ENCODE data around the gene LRRC49. TPM values are rescaled to one million over a fixed set of nuclear protein-coding genes. Genes with fewer than 3 reads are reported as not detected.

Gene LRRC49
- total and polyA plus RNA-seq, 10 of the 15 experiments (the other 5 are each of a cell fraction or from before 2014, with no cell fraction given), result 1.4 to 3.7 (median 2.9) TPM

- FAIRE-seq (no peak), DNase-seq (ENCODE audit: low read depth, low spot score) (no peak), ATAC-seq (no peak)
- BruUV-seq (replicated peaks), result no TSS peak
- Histone ChIP-seq H4K20me1 (ENCODE audit: control insufficient read depth, insufficient read depth) (no peaks in the 10 kb centered on the region), H3K27me3 (replicated peaks in 1 of 2; ENCODE audit: control insufficient read depth in 2 of 2, insufficient read depth in 2 of 2, low read length in 1 of 2) (no peaks in the 10 kb centered on the region), H3K27ac (ENCODE audit: control insufficient read depth, insufficient read depth) (no peak overlapping the region), H3K36me3 (ENCODE audit: control insufficient read depth in 2 of 2, insufficient read depth in 2 of 2, low read length in 1 of 2) (no peaks in the 10 kb centered on the region), H3K79me2 (ENCODE audit: control insufficient read depth, insufficient read depth, low read length) (no peaks in the 10 kb centered on the region), H3K4me1 (ENCODE audit: control insufficient read depth, insufficient read depth, low read length) (no peaks in the 10 kb centered on the region), H3K4me3 (no peak overlapping the region), H3K4me2 (ENCODE audit: control insufficient read depth, insufficient read depth) (no peak overlapping the region), H3K9ac (ENCODE audit: control insufficient read depth, insufficient read depth, low read length) (no peak overlapping the region), H3K9me3 (replicated peaks; ENCODE audit: control insufficient read depth, insufficient read depth, low read length) (no peaks in the 10 kb centered on the region; the same call in 2 of the 3 replicates), H2AFZ (ENCODE audit: control insufficient read depth, low read depth, low read length) (no peak overlapping the region)
- POLR2A ChIA-PET, result no interaction called here
- no peak for TF ChIP-seq CHD2 (IDR thresholded peaks at IDR 0.05; ENCODE audit: borderline replicate concordance, low read depth, low read length)
- TF ChIP-seq SUZ12 (IDR thresholded peaks at IDR 0.05; ENCODE audit: unreplicated experiment), result no peak
- TF ChIP-seq CHD1 (IDR thresholded peaks at IDR 0.05; ENCODE audit: low read depth, low read length), result no peak
- no peak for TF ChIP-seq RBBP5 (conservative IDR thresholded peaks at IDR 0.05)
- no peak for TF ChIP-seq RCOR1 (conservative IDR thresholded peaks at IDR 0.05; ENCODE audit: low read depth, low read length)
- TF ChIP-seq FOS (IDR thresholded peaks at IDR 0.05; ENCODE audit: borderline replicate concordance, extremely low read depth, insufficient read length), result no peak
- TF ChIP-seq TAF1 (IDR thresholded peaks at IDR 0.05; ENCODE audit: borderline replicate concordance, low read depth, low read length), result no peak
- no peak for TF ChIP-seq SMC3 (IDR thresholded peaks at IDR 0.05; ENCODE audit: borderline replicate concordance, low read length)
- RAD21 ChIA-PET (ENCODE audit: unreplicated experiment), result no interaction called here
- SMC1A ChIA-PET (ENCODE audit: uncharacterized antibody, unreplicated experiment), result no interaction called here
- CTCF ChIA-PET, result no interaction called here
- in situ Hi-C loops (cut with MboI), result no loop called here
- intact Hi-C loops (cut with micrococcal nuclease; ENCODE audit: unreplicated experiment), result no loop called here
These were observed 164.5 kb downstream of the LRRC49 start for GRCh38 chr15:71057143-71057542.

GRCh38 chr15:71057581-71057980 lies 165.0 kb downstream of the LRRC49 start:
- Histone ChIP-seq H3K9me3 (replicated peaks; ENCODE audit: control insufficient read depth, insufficient read depth, low read length) (no peaks in the 10 kb centered on the region; the same call in 2 of the 3 replicates), H3K9ac (ENCODE audit: control insufficient read depth, insufficient read depth, low read length) (no peak overlapping the region), H3K36me3 (ENCODE audit: control insufficient read depth in 2 of 2, insufficient read depth in 2 of 2, low read length in 1 of 2) (no peaks in the 10 kb centered on the region), H3K27me3 (replicated peaks in 1 of 2; ENCODE audit: control insufficient read depth in 2 of 2, insufficient read depth in 2 of 2, low read length in 1 of 2) (no peaks in the 10 kb centered on the region), H2AFZ (ENCODE audit: control insufficient read depth, low read depth, low read length) (no peak overlapping the region), H3K79me2 (ENCODE audit: control insufficient read depth, insufficient read depth, low read length) (no peaks in the 10 kb centered on the region), H4K20me1 (ENCODE audit: control insufficient read depth, insufficient read depth) (no peaks in the 10 kb centered on the region), H3K4me2 (ENCODE audit: control insufficient read depth, insufficient read depth) (no peak overlapping the region), H3K27ac (ENCODE audit: control insufficient read depth, insufficient read depth) (no peak overlapping the region), H3K4me3 (no peak overlapping the region), H3K4me1 (ENCODE audit: control insufficient read depth, insufficient read depth, low read length) (no peaks in the 10 kb centered on the region)
- BruUV-seq (replicated peaks), result no TSS peak
- SMC1A ChIA-PET (ENCODE audit: uncharacterized antibody, unreplicated experiment), result no interaction called here
- DNase-seq (ENCODE audit: low read depth, low spot score) (no peak), ATAC-seq (no peak), FAIRE-seq (no peak)
- in situ Hi-C loops (cut with MboI) (no loop called here), intact Hi-C loops (cut with micrococcal nuclease; ENCODE audit: unreplicated experiment) (no loop called here)
- POLR2A ChIA-PET, result no interaction called here
- RAD21 ChIA-PET (ENCODE audit: unreplicated experiment), result no interaction called here
- WGBS (ENCODE audit: insufficient coverage, insufficient replicate concordance, low lambda C conversion rate, missing lambda C conversion rate), result 49% methylated on average over 3 of the region's 3 CpGs
- CTCF ChIA-PET, result interaction anchor here (1.1 kb wide), 1 partner anchor 57 kb away, joined by 3 read pairs; no protein-coding TSS in a partner anchor
- TF ChIP-seq RBBP5 (conservative IDR thresholded peaks at IDR 0.05) (no peak), TCF7 (IDR thresholded peaks at IDR 0.05; ENCODE audit: borderline replicate concordance) (no peak), CUX1 (IDR thresholded peaks at IDR 0.05; ENCODE audit: insufficient replicate concordance, low read depth, low read length) (no peak), RAD51 (IDR thresholded peaks at IDR 0.05) (no peak), BHLHE40 (IDR thresholded peaks at IDR 0.05; ENCODE audit: borderline replicate concordance in 1 of 2, low read depth in 2 of 2, low read length in 1 of 2) (no peak), MEF2A (IDR thresholded peaks at IDR 0.05; ENCODE audit: insufficient read depth, low read depth, low read length) (no peak), TAF1 (IDR thresholded peaks at IDR 0.05; ENCODE audit: borderline replicate concordance, low read depth, low read length) (no peak), POLR2AphosphoS5 (IDR thresholded peaks at IDR 0.05; ENCODE audit: low read length) (no peak), ESRRA (IDR thresholded peaks at IDR 0.05; ENCODE audit: low read length) (no peak)

All from GM12878 (cell line).